Measurements from ENCODE around the gene WASHC2A. TPM values are rescaled to one million over a fixed set of nuclear protein-coding genes. Genes with fewer than 3 reads are reported as not detected.
"Not testable (repeated sequence)": the region's sequence is repeated elsewhere in the genome, so short reads cannot be mapped to it uniquely, and the experiment has no call there.

The WASHC2A gene
- total RNA-seq, 6 donors from 2014 or later: 43.1 to 79.6 (median 55.6) TPM

DNA sequence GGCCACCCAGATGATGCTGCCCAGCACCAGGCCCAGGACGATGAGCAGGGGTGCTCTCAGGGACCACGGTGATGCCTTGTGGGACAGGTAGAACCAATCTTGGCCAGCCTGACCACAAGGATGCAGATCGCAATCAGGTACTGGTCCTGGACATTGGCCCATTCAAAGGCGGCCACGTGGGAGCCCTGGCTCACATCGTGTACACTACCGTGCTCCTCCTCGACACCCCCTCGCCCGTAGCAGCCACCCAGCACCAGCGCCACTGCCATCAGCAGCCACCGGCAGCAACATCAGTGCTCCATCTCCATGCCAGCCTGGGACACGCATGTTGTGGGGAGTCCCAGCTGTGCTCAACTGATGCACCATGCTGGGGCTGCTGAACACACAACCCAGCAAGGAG, 40.6 kb upstream of the WASHC2A start:
- DNase-seq (peak in 1 of 2 donors; percentile 68), ATAC-seq (ENCODE audit: low FRiP score in 2 of 2) (peak in 1 of 2 donors; percentile 11)
- H3K4me1 ChIP-seq: no peaks in the 10 kb centered on the region

DNA sequence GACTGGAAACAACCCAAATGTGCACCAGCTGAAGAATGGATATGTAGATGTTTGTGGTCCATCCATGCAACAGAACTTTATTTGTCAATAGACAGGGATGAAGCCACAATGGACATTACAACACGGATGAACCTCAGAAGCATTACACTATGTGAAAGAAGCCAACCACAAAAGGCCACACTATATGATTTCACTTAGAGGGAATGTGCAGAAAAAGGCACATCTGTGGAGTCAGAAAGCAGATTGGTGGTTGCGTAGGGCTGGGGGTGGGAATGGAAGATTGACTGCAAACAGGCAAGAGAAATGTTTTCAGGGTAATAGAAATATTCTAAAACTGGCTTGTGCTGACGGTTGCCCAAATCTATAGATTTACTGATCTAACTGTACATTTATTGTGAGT, 34.3 kb upstream of the WASHC2A start:
- 60 to 61% methylated on average over 3 of the region's 3 CpGs for WGBS, 2 donors
- ATAC-seq (ENCODE audit: low FRiP score in 2 of 2) (no peak), DNase-seq (no peak)
- Histone ChIP-seq H3K36me3 (no peaks in the 10 kb centered on the region), H3K4me3 (no peak overlapping the region), H3K9me3 (no peaks in the 10 kb centered on the region), H3K4me1 (no peaks in the 10 kb centered on the region), H3K27me3 (no peaks in the 10 kb centered on the region), H3K27ac (no peak overlapping the region)
- TF ChIP-seq POLR2A (IDR thresholded peaks at IDR 0.05): no peak
- no peak for TF ChIP-seq POLR2AphosphoS5 (IDR thresholded peaks at IDR 0.05)
- no peak for TF ChIP-seq CTCF (IDR thresholded peaks at IDR 0.05)
- TF ChIP-seq EP300 (IDR thresholded peaks at IDR 0.05): no peak

More for the DNA sequence above, 40.6 kb upstream of the WASHC2A start:
- H3K27ac ChIP-seq: no peak overlapping the region
- H3K27me3 ChIP-seq: no peaks in the 10 kb centered on the region
- WGBS, 2 donors: 93 to 100% methylated on average over 1 to 13 of the region's 13 CpGs
- TF ChIP-seq POLR2AphosphoS5 (IDR thresholded peaks at IDR 0.05): no peak
- TF ChIP-seq CTCF (IDR thresholded peaks at IDR 0.05): no peak
- TF ChIP-seq EP300 (IDR thresholded peaks at IDR 0.05): no peak
- no peak for TF ChIP-seq POLR2A (IDR thresholded peaks at IDR 0.05)
- no peak overlapping the region for H3K4me3 ChIP-seq
- no peaks in the 10 kb centered on the region for H3K9me3 ChIP-seq
- H3K36me3 ChIP-seq: no peaks in the 10 kb centered on the region

DNA sequence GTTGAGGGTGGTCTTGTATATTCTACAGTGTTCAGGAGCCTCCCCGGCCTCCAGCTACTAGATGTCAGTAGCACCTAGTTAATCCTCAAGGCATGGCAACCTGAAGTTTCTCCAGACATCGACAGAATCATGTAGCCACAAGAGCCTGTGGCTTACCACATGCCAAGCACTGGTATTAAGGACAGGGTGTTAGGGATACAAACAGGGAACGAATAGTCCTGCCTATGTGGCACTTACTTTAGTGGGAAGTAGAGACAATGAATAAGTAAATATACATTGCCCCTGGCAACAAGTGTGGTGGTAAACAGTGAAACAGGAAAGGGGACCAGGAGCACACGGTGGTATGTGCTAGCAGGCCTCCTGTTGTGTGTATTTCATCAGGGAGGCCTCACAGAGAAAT, 32.4 kb upstream of the WASHC2A start:
- DNase-seq, H3K4me1 ChIP-seq, H3K9me3 ChIP-seq, H3K27ac ChIP-seq, H3K4me3 ChIP-seq, H3K36me3 ChIP-seq, H3K27me3 ChIP-seq: not testable (repeated sequence)
- ATAC-seq (ENCODE audit: low FRiP score in 2 of 2): peak in 1 of 2 donors; percentile 54
- 27 to 40% methylated on average over 3 to 4 of the region's 4 CpGs for WGBS, 2 donors

GRCh38 chr10:50044941-50045664, 22.7 kb upstream of the WASHC2A start:
- Histone ChIP-seq H3K36me3 (no peaks in the 10 kb centered on the region), H3K27ac (no peak overlapping the region), H3K27me3 (no peaks in the 10 kb centered on the region), H3K4me3 (no peak overlapping the region), H3K4me1 (no peaks in the 10 kb centered on the region), H3K9me3 (no peaks in the 10 kb centered on the region)
- TF ChIP-seq POLR2A (IDR thresholded peaks at IDR 0.05) (no peak), CTCF (IDR thresholded peaks at IDR 0.05) (no peak), EP300 (IDR thresholded peaks at IDR 0.05) (no peak), POLR2AphosphoS5 (IDR thresholded peaks at IDR 0.05) (no peak)
- DNase-seq (no peak), ATAC-seq (ENCODE audit: low FRiP score in 2 of 2) (no peak)
- 56 to 84% methylated on average over 5 of the region's 5 CpGs for WGBS, 2 donors

GRCh38 chr10:50046457-50046856, 21.3 kb upstream of the WASHC2A start:
- H3K4me1 ChIP-seq; H3K4me3 ChIP-seq; ATAC-seq (ENCODE audit: low FRiP score in 2 of 2); H3K36me3 ChIP-seq; H3K27ac ChIP-seq; H3K9me3 ChIP-seq; DNase-seq; H3K27me3 ChIP-seq: not testable (repeated sequence)
- 73 to 93% methylated on average over 9 of the region's 9 CpGs for WGBS, 2 donors

GRCh38 chr10:50047594-50047993, 20.2 kb upstream of the WASHC2A start:
- H3K27ac ChIP-seq; H3K9me3 ChIP-seq; H3K27me3 ChIP-seq; H3K4me3 ChIP-seq; H3K36me3 ChIP-seq; ATAC-seq (ENCODE audit: low FRiP score in 2 of 2); DNase-seq: not testable (repeated sequence)
- H3K4me1 ChIP-seq: peaks cover 0 to 10% (median 2%) of the 10 kb centered on the region in 4 donors
- 41 to 58% methylated on average over 3 to 5 of the region's 5 CpGs for WGBS, 2 donors

DNA sequence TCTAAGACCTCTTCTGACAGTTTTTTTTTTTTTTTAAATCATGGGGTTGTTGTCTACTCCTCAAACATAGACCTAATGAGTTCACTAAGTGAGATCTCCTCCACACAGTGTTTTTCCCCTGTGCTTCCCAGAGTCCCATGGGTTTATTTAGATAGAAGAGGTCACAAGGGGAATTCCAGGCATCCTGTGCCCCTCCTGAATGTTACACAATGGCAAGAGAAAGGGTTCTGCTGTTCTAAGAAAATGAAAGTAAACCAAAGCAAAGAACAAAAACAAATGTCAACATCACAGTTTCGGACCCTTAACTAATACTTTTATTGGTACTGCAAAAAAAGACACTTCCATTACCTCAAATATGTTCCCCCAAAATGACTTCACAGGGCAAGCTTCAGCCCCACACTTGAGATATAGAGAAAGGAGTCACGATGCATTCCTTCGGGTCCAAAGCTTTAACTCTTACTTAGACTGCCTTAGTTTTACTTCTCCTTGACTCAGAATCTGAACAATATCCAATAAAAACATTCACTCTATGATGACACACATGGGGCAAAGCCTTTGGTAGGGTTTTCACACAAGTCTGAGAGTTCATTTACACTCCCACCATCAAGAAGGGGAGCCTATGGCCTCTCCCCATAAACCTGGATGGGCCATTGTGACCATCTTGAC, 15.6 kb upstream of the WASHC2A start:
- H3K27me3 ChIP-seq; ATAC-seq (ENCODE audit: low FRiP score in 2 of 2): not testable (repeated sequence)

More for the DNA sequence above, 15.6 kb upstream of the WASHC2A start:
- not testable (repeated sequence) for H3K9me3 ChIP-seq, H3K4me3 ChIP-seq, H3K36me3 ChIP-seq
- peak in 1 of 2 donors; percentile 23 for DNase-seq
- Histone ChIP-seq H3K4me1 (peaks cover 0 to 13% (median 4%) of the 10 kb centered on the region in 4 donors), H3K27ac (peak overlapping the region; percentile 67 to 86 (median 78))
- 36 to 48% methylated on average over 3 of the region's 3 CpGs for WGBS, 2 donors

Measured in upper lobe of left lung (tissue), 6 donors.